GM12873 (cell line): ENCODE data around the gene TOM1.
A peak's percentile ranks its signal among the peaks of the same experiment; 100 is the strongest.

Experiments used
- TF ChIP-seq, protein P1 (sequence below): IDR thresholded peaks from 2 replicates; pipeline ENCODE4 v1.5.1; 2012; ENCODE audit warnings: low read depth, mild to moderate bottlenecking, moderate library complexity, low read length, control low read depth; ENCODE audit not compliant: insufficient read depth; ENCODE audit errors: missing control alignments

The TOM1 gene

GRCh38 chr22:35354068-35354467 is 54.4 kb downstream of the TOM1 start:
- TF ChIP-seq, protein P1, sequence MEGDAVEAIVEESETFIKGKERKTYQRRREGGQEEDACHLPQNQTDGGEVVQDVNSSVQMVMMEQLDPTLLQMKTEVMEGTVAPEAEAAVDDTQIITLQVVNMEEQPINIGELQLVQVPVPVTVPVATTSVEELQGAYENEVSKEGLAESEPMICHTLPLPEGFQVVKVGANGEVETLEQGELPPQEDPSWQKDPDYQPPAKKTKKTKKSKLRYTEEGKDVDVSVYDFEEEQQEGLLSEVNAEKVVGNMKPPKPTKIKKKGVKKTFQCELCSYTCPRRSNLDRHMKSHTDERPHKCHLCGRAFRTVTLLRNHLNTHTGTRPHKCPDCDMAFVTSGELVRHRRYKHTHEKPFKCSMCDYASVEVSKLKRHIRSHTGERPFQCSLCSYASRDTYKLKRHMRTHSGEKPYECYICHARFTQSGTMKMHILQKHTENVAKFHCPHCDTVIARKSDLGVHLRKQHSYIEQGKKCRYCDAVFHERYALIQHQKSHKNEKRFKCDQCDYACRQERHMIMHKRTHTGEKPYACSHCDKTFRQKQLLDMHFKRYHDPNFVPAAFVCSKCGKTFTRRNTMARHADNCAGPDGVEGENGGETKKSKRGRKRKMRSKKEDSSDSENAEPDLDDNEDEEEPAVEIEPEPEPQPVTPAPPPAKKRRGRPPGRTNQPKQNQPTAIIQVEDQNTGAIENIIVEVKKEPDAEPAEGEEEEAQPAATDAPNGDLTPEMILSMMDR = no peak

DNA sequence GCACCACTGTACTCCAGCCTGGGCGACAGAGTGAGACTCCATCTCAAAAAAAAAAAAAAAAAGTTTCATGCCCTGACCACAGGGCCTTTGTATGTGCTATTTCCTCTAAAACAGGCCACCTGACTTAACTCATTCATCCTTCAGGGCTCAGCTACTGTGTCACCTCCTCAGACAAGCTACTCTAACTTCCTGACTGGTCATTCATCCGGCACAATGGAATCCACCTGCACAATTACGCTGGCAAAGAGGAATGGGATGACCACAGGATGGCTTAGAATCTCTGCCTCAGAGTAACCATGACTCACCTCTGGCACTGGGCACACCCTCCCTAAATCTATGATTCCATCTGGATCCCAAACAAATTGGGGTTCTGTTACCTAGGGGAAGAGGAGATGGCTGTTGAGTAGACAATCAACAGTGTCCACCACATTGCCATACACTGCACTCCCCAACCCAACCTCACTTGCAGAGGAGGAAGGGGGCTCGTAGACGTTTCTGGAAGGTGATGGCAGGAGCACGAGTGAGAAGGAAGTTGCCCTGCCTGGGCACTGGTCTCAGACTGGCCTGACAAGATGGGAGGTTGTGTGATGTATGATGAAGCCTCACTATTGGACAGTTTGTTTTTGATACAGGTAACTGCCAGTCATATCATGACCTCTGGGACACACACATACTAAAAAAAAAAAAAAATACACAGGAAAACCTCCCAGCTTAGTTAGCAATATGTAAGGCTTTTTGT is 58.4 kb downstream of the TOM1 start:
- TF ChIP-seq, protein P1 = no peak

DNA sequence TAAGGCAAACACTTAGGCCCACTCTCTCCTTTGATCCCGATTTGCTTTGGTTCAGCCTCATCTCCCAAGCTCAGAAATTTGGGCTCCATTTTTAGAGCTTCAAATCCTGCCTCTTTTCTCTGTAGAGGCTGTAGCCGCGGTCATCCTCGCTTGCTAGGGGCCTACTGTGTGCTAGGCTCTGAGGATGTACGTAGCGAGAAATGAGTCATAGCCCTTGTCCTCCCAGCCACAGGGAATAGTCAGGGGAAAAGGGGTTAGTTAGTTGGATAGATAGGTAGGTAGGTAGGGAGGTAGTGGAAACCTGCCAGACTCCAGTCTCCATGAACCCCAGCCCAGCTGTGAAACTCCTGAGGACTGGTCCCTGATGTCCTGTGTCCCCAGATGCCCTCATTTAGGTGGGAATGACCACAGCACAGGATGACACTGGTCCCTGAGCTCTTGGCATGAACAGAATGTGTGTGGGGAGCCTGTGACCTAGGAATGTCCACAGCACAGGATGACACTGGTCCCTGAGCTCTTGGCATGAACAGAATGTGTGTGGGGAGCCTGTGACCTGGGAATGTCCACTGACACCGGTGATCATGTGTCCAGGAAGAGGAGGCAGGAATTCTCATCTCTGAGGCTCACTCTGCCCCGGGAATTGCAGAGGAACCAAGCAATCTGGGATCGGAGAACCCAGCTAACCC is 59.8 kb downstream of the TOM1 start:
- TF ChIP-seq, protein P1 = no peak

- TF ChIP-seq, protein P1 = no peak
Observed at GRCh38 chr22:35361001-35361558, 61.4 kb downstream of the TOM1 start.

GRCh38 chr22:35363566-35364086 is 63.9 kb downstream of the TOM1 start:
- TF ChIP-seq, protein P1 = no peak

- TF ChIP-seq, protein P1 = peak; percentile 23
Observed at GRCh38 chr22:35367331-35367886, 67.7 kb downstream of the TOM1 start.

DNA sequence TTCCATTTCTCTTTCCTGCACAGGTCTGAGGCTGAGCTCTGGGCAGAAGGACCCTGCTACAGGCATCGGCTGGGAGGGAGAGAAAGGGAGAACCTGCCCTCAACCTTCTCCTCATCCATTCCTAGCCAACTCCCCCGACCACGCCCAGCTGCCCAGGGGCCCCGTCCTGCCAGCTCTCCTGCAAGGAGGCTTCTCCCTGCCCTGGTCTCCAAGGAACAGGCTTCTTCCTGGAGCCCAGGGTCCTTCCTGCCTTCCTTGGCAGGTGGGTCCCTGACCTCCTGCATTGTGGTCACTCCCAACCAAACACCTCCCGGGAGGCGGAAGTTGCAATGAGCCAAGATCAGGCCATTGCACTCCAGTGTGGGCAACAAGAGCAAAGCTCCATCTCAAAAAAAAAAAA is 68.7 kb downstream of the TOM1 start:
- TF ChIP-seq, protein P1 = no peak
